Measurements from ENCODE around the gene TARBP1. TPM values are rescaled to one million over a fixed set of nuclear protein-coding genes. Genes with fewer than 3 reads are reported as not detected.
"Not testable (repeated sequence)": the region's sequence is repeated elsewhere in the genome, so short reads cannot be mapped to it uniquely, and the experiment has no call there.

The TARBP1 gene
- total RNA-seq, 1 donor from 2014 or later: 30.4 TPM

DNA sequence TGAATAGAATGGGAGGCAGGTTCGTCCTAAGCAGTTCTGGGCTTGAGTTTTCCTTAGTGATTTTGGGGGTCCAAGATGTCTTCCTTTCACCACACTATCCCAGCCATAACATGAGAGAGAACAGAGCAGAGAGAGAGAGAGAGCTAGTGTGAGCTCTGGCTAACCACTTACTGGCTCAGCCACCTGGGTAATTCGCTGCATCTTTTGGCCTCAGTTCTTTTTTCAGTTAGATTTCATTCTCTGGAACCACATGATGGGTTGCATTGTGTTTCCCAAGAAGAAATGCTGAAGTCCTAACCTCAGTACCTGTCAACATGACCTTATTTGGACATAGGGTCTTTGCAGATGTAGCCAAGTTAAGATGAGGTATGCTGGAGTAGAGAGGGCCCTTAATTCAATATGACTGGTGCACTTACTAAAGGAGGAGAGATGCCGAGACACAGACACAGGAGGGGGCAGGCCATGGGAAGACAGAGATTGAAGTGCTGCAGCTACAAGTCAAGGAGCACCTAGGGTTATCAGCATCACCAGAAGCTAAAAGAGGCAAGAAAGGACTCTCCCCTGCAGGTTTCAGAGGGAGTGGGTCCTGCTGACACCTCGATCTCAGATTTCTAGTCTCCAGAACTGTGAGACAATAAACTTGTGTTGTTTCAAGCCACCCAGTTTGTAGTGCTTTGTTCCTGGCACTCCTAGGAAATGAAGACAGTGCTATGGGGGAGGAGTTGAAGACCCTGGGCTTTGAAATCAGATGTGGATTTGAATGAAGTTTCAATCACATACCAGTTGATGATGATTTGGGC is 26.2 kb upstream of the TARBP1 start:
- ChIA-PET POLR2A (no interaction called here), CTCF (interaction anchor here (2.9 kb wide), 1 partner anchor 579 kb away, joined by 9 read pairs; no protein-coding TSS in a partner anchor)
- intact Hi-C loops (cut with micrococcal nuclease): no loop called here
- TF ChIP-seq, protein P1, sequence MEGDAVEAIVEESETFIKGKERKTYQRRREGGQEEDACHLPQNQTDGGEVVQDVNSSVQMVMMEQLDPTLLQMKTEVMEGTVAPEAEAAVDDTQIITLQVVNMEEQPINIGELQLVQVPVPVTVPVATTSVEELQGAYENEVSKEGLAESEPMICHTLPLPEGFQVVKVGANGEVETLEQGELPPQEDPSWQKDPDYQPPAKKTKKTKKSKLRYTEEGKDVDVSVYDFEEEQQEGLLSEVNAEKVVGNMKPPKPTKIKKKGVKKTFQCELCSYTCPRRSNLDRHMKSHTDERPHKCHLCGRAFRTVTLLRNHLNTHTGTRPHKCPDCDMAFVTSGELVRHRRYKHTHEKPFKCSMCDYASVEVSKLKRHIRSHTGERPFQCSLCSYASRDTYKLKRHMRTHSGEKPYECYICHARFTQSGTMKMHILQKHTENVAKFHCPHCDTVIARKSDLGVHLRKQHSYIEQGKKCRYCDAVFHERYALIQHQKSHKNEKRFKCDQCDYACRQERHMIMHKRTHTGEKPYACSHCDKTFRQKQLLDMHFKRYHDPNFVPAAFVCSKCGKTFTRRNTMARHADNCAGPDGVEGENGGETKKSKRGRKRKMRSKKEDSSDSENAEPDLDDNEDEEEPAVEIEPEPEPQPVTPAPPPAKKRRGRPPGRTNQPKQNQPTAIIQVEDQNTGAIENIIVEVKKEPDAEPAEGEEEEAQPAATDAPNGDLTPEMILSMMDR (IDR thresholded peaks at IDR 0.05): no peak
- Mint-ChIP-seq H3K4me1 (peaks cover 16% of the 10 kb centered on the region), H3K27me3 (no peaks in the 10 kb centered on the region), H3K9me3 (peaks cover 7% of the 10 kb centered on the region), H3K4me3 (no peak overlapping the region), H3K36me3 (ENCODE audit: low read depth) (no peaks in the 10 kb centered on the region), H3K27ac (no peak overlapping the region)
- ATAC-seq (ENCODE audit: low read depth) (no peak), DNase-seq (no peak)

DNA sequence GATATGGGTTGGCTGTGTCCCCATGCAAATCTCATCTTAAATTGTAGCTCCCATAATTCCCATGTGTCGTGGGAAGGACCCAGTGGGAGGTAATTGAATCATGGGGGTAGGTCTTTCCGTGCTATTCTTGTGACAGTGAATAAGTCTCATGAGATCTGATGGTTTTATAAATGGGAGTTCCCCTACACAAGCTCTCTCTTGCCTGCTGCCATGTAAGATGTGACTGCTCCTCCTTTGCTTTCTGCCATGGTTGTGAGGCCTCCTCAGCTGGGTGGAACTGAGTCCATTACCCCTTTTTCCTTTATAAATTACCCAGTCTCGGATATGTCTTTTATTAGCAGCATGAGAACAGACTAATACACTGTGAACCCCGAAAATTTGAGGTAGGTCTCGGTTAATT is 25.3 kb upstream of the TARBP1 start:
- CTCF ChIA-PET: interaction anchor here (2.9 kb wide), 1 partner anchor 579 kb away, joined by 9 read pairs; no protein-coding TSS in a partner anchor
- intact Hi-C loops (cut with micrococcal nuclease); DNase-seq; H3K9me3 Mint-ChIP-seq; ATAC-seq (ENCODE audit: low read depth); H3K4me3 Mint-ChIP-seq; H3K27me3 Mint-ChIP-seq; H3K36me3 Mint-ChIP-seq (ENCODE audit: low read depth): not testable (repeated sequence)
- Mint-ChIP-seq H3K4me1 (peaks cover 14% of the 10 kb centered on the region), H3K27ac (peak overlapping the region; percentile 36)
- POLR2A ChIA-PET: interaction anchor here (0.6 to 0.7 kb wide), 3 partner anchors 220 to 479 kb away, joined by 3 to 4 read pairs (median 4); no protein-coding TSS in a partner anchor

DNA sequence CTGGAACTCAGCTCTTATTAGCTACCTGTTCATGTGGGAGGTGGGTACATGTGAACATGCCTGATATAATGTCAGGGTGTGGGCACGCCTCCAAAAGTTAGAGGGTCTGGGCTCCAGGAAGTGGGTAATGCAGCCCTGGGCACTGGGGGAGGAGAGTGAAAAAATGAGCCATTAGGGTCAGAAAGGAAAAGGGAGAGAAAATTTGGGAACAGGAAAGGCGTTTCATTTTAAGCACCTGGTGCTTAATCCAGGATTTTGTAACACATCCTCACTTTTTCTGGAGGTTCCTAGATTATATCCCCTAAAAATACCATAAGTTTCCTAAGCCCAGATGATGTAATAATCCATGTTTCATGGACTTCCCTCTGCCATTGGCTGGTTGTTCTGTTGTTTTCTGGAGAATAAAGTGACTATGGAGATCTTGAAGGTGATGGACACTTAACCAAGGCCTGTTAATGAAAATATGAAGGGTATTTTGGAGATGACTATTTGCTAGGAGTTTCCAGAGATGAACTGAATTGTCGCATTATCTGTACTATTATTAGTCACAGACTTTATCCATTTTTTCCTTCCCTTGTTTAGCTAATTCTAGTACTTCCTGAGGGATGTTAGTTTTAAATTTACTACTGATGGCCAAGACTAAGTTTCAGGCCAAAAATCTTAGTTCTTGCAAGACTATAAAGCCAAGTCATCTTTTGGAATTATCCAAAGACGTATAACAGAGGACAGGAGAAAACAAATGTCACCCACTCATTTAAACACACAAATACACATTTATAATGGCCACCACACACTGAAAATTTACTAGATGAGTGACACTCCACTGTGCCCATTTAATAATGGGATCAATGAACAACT is 24.4 kb upstream of the TARBP1 start:
- ChIA-PET CTCF (interaction anchor here (2.9 kb wide), 1 partner anchor 580 kb away, joined by 9 read pairs; no protein-coding TSS in a partner anchor), POLR2A (interaction anchor here (0.6 to 0.7 kb wide), 4 partner anchors 110 to 480 kb away, joined by 3 to 4 read pairs (median 4); no protein-coding TSS in a partner anchor)
- no peaks in the 10 kb centered on the region for H3K36me3 Mint-ChIP-seq (ENCODE audit: low read depth)
- TF ChIP-seq, protein P1 (IDR thresholded peaks at IDR 0.05): no peak
- no peaks in the 10 kb centered on the region for H3K27me3 Mint-ChIP-seq
- ATAC-seq (ENCODE audit: low read depth): no peak
- intact Hi-C loops (cut with micrococcal nuclease): no loop called here
- no peak for DNase-seq
- peaks cover 7% of the 10 kb centered on the region for H3K9me3 Mint-ChIP-seq
- peaks cover 22% of the 10 kb centered on the region for H3K4me1 Mint-ChIP-seq
- H3K4me3 Mint-ChIP-seq: no peak overlapping the region
- H3K27ac Mint-ChIP-seq: no peak overlapping the region

DNA sequence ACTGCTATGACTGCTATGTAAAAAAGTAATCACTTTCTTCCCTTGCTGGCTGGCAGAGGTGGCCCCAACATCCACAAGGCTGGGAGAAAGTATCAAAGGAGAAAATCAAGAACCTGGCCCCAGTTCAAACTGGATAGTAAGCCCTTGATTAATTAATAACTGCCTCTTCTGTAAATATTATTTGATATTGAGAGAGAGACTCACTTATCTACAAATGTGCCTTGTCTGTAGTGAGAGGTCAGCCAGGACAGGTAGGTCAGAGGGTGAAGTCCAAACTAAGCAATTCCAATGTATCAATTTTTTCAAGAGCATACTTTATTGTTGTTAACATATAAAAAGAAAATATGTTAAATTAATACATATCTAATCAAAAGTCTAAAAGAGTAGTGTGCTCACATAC is 23.8 kb upstream of the TARBP1 start:
- CTCF ChIA-PET: no interaction called here
- peaks cover 7% of the 10 kb centered on the region for H3K9me3 Mint-ChIP-seq
- ATAC-seq (ENCODE audit: low read depth): no peak
- TF ChIP-seq, protein P1 (IDR thresholded peaks at IDR 0.05): no peak
- H3K4me3 Mint-ChIP-seq: no peak overlapping the region
- no peaks in the 10 kb centered on the region for H3K36me3 Mint-ChIP-seq (ENCODE audit: low read depth)
- DNase-seq: no peak
- no peak overlapping the region for H3K27ac Mint-ChIP-seq
- peaks cover 22% of the 10 kb centered on the region for H3K4me1 Mint-ChIP-seq
- intact Hi-C loops (cut with micrococcal nuclease): no loop called here
- POLR2A ChIA-PET: interaction anchor here (0.7 kb wide), 2 partner anchors 110 to 220 kb away, joined by 3 to 5 read pairs; no protein-coding TSS in a partner anchor
- H3K27me3 Mint-ChIP-seq: no peaks in the 10 kb centered on the region

DNA sequence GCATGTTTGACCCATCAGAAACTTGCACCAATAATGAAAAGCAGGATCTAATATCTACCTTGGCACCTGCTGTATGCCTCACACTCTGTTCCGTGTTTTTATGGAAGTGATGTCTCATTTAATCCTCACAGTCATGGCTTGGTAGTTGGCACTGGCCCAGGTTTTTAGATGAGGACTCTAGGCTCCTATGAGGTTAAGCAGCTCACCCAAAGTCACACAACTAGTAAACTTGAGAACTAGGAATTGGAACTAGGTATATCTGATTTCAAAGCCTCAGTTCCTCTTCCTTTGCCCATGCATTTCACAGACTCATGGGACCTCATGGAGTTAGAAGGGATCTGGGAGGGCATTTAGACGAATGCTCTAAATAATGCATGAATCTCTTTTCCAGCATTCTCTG is 21.3 kb upstream of the TARBP1 start:
- ChIA-PET POLR2A (interaction anchor here (0.6 to 3.0 kb wide), 7 partner anchors 13 to 584 kb away, joined by 3 to 20 read pairs (median 3); no protein-coding TSS in a partner anchor), CTCF (interaction anchor here (0.9 to 4.4 kb wide), 11 partner anchors 21 to 596 kb away, joined by 3 to 52 read pairs (median 4); no protein-coding TSS in a partner anchor)
- Mint-ChIP-seq H3K9me3 (peaks cover 7% of the 10 kb centered on the region), H3K36me3 (ENCODE audit: low read depth) (no peaks in the 10 kb centered on the region), H3K4me1 (peaks cover 26% of the 10 kb centered on the region), H3K27me3 (no peaks in the 10 kb centered on the region), H3K4me3 (no peak overlapping the region), H3K27ac (no peak overlapping the region)
- intact Hi-C loops (cut with micrococcal nuclease): no loop called here
- ATAC-seq (ENCODE audit: low read depth) (no peak), DNase-seq (no peak)
- TF ChIP-seq, protein P1 (IDR thresholded peaks at IDR 0.05): no peak

Data from activated B cell treated with CpG ODN at 0.5 μM for 24 hours (primary cell).